GM18867 (cell line): Measurements from ENCODE around the gene FAM199X.

Experiments
- ATAC-seq: cut with Tn5 transposase; IDR thresholded peaks from one replicate; pipeline ENCODE4 v1.9.1; 2021; ENCODE audit warnings: mild to moderate bottlenecking, moderate library complexity; ENCODE audit not compliant: unreplicated experiment

FAM199X gene

GRCh38 chrX:104165894-104166734, at the start of gene FAM199X:
FAM199X (plus strand) TSS chrX:104166453; CDS start chrX:104166786, 333 bp downstream.
- ATAC-seq: peak; percentile 95

DNA sequence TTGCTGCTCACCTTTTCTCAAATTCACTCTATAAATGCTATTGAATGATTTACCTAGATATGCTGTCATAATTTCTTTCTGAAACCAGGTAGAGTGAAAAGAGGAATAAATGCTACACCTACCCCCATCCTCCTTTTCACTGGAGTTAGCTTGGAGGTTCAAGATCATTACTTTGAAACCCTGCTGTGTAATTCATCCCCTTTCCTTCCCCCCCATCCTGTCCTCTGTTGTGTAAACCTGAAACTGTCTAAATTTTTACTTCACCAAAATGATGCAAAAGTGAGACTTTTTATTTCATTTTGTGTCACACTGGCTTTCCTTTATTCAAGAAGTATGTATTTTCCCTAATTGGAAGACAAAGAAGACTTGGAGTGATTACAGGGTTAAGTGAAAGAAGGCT, 48.5 kb upstream of the FAM199X start:
- no peak for ATAC-seq

DNA sequence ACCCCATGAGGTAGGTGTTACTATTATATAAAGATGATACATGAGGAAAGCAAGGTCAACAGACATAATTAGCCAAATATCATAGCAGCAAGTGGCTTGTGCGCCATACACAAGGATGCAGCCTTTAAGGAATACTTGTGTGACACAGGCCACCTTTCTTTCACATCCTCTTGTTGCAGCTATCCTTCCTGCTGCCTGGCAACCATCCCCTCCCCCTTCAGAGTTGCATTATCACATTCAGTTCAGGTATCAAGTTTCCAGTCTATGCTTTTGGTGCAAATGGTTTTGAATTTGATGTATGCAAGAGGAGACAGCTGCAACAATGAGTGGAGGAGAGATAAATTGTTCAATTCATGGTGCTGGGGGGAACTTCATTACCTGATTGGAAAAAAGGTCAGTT, 47.5 kb upstream of the FAM199X start:
- no peak for ATAC-seq

DNA sequence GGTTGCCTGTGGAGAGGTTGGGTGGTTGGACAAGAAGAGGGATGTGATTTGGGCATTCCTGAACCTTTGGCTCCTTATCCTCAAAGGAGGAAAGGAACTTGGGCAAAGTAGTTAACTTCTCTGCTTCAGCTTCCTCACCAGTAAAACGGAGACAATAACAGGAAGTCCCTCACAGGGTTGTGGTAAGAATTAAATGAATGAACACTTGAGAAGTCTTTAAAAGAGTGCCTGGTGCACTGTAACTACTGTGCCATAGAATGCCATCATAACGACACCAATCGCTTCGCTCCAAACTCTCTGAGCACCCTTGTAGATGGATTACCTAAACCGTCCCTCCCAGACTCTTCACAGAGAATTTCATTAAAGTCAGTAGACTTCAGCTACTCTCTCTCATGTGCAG, 43.4 kb upstream of the FAM199X start:
- ATAC-seq: no peak

GRCh38 chrX:104126856-104127255, 39.4 kb upstream of the FAM199X start:
- ATAC-seq: no peak

DNA sequence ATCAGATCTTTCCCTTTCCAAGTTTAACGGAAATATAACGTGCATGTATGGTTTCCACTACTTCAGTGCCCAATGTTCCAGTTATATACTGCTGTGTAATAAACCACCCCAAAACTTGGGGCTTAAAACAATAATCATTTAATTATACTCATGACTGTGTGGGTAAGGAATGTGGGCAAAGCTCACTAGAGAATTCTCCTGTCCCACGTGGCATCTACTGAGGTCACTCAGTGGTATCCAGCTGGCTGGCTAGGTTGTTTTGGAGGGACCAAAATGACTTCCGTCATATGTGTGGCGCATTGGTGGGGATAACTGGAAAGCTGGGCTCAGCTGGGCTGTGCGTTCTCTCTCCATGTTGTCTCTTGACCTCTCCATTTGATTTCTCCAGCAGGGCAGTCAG, 35.4 kb upstream of the FAM199X start:
- no peak for ATAC-seq

GRCh38 chrX:104134583-104135261, 31.5 kb upstream of the FAM199X start:
- ATAC-seq: no peak

- ATAC-seq: no peak
These were observed 30.6 kb upstream of the FAM199X start for GRCh38 chrX:104135677-104136076.

- peak; percentile 87 for ATAC-seq
These were observed 29.8 kb upstream of the FAM199X start for GRCh38 chrX:104136241-104137019.

DNA sequence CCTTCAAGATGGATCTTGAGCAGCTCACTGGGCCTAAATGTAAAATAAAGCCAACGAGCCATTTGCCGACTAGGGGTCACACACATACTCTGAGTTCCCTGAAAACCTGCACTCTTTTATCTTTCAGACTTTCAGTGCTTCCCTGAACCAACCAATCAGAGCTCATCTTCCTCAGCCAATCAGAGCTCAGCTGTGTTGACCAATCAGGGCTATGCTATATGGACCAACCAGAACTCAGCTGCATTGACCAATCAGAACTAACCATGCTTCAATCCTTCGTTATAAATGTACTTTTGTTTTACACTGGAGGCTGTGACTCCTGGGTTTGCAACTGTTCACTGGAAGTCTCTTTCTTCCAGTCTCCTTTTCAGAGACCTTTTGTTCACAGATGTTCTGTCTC, 28.8 kb upstream of the FAM199X start:
- ATAC-seq: no peak

DNA sequence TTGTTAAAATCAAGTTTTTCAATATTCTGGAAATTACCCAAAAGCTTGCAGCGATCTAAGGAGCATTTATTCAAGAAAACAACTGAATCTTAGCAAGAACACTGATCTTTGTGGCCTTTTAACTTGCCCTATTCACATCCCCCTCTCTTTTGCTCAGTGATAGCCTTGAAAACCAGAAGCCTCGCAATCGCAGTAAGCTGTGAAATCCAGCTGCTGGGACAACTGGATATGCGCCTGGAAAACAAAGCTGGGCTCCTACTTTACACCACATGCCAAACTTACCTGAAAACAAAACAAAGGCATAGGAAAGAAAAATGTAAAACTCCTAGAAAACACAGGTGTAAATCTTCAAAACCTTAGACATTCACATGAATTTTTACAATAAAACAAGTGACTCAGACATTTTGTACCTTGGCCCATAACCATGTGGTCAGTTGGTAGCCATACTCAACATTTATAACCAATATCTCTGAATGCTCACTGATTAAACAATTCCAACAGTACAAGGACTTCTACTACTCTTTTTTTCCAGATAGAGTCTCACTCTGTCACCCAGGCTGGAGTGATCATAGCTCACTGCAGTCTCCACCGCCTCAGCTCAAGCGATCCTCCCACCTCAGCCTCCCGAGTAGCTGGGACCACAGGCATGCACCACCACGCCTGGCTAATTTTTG, 25.0 kb upstream of the FAM199X start:
- no peak for ATAC-seq

GRCh38 chrX:104151037-104151436, 15.2 kb upstream of the FAM199X start:
- ATAC-seq: no peak

DNA sequence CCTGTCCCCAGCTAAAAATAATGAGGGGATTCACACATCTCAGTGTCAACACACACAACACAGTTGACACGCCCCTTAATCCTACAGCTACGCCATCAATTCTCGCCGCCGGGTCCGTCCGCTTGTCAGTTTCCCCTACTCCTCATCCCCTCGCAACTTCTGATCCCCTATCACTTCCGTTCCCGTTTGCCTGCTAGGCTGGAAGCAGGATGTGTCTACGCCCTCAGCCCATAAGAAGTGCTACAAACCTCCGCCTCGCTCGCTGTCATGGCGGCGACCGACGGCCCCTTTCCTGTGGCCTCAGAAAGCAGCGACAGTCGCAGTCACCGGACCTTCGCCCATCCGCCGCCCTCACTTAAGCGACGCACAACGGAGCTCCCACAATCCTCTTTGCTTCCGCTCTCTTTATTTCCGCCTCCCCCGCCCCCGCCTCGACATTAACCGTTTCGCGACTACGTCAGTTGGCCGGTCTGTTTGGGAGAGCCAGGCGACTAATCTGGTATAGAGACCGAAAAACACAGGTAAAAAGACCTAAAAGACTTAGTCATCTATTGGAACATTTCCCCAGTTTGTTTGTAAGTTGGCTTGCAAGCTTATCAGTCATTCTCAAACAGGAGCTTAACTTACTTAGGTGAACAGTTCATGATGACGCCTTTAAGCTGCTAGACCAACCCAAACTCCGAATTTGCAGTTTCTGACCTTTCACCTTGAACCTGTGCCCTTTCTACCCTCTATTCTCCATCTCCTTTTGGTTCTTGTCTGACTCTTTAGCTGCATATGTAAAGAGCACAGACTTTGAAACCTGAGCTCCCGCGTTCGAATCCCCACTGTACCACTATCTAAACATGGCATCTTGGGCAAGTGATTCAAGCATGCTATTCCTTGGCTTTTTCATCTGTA, 9.4 kb upstream of the FAM199X start, which contains the start of gene SLC25A53:
SLC25A53 (minus strand) TSS at position 380 of the 900 bp plus-strand sequence. CDS start 51,752 bp downstream, outside the sequence.
- ATAC-seq: peak; percentile 92

DNA sequence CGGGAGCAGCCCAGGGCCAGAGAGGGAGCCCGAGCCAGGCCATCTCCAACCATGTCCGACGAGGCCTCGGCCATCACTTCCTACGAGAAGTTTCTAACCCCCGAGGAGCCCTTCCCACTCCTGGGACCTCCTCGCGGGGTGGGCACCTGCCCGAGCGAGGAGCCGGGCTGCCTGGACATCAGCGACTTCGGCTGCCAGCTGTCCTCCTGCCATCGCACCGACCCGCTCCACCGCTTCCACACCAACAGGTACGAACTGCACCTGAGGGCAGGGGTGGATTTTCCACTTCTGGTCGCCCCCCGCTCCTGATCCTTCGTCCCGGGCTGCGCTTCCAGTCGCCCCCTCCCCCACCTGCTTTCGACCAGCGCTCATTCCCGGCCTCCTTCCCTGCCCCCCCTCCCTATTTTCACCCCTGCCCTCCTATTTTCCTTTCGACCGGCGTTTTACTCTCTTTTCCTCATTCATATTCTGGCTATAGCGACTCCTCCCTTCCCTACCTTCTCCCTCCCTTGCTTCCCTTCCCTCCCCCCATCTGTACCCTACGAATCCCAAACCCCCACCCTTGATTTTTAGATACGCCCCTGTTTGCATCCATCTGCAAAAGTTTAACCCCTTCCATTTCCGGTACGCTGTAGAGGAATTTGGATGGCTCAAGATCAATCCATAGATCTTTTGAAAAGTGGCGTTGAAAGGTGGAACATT, 633 bp downstream of the FAM199X start:
- ATAC-seq: no peak

DNA sequence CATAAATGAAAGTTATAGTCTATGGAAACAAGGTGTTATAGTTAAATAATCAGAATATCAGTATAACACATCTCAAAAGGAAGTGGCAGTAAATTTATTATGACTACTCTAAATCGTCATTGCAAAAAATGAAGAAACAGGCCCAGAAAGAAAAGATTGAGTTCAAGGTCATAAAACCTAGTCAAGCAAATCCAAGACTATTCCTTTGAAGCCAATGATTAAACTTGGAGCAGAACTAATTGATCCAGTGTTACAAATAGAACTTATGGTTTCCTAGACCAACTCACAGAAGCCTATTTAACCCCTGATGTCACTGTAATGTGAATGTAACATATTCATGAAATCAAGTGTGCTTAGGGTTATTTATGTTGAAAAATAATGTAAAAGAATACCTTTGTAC, 1.9 kb downstream of the FAM199X start:
- no peak for ATAC-seq

- no peak for ATAC-seq
These were observed 5.9 kb downstream of the FAM199X start for GRCh38 chrX:104172121-104172520.

GRCh38 chrX:104172788-104173187, 6.5 kb downstream of the FAM199X start:
- no peak for ATAC-seq

DNA sequence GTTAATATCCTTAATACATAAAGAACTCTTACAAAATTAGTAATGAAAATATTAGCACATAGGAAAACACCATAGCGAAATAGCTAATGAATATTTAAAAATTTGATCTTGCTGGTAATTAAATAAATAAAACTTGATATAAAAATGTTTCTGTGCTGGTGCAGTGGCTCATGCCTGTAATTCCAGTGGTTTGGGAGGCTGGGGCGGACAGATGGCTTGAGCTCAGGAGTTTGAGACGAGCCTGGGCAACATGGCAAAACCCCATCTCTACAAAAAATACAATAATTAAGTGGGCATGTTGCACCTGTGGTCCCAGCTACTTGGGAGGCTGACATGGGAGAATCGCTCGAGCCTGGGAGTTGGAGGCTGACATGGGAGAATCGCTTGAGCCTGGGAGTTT, 7.6 kb downstream of the FAM199X start:
- ATAC-seq: no peak

- ATAC-seq: no peak
These were observed 17.4 kb downstream of the FAM199X start for GRCh38 chrX:104183685-104184084.
